Measurements from ENCODE around the gene PAPOLB. TPM values are rescaled to one million over a fixed set of nuclear protein-coding genes. Genes with fewer than 3 reads are reported as not detected.

Gene PAPOLB
- polyA plus RNA-seq, 3 donors, result not detected

- Histone ChIP-seq H3K27me3 (ENCODE audit: control insufficient read depth in 2 of 2, insufficient read depth in 2 of 2, low read length in 2 of 2) (no peaks in the 10 kb centered on the region), H4K20me1 (ENCODE audit: insufficient read depth, low read length) (no peaks in the 10 kb centered on the region), H2AFZ (ENCODE audit: insufficient read depth, low read depth, low read length, poor library complexity, severe bottlenecking) (no peak overlapping the region), H3K4me3 (replicated peaks in 1 of 3; ENCODE audit: low read depth in 2 of 3, low read length in 3 of 3) (no peak overlapping the region), H3K4me1 (ENCODE audit: control insufficient read depth in 1 of 2, insufficient read depth in 2 of 2, low read length in 2 of 2) (no peaks in the 10 kb centered on the region), H3K36me3 (replicated peaks in 1 of 2; ENCODE audit: control insufficient read depth in 1 of 2, insufficient read depth in 2 of 2, low read length in 2 of 2) (no peaks in the 10 kb centered on the region), H3K79me2 (ENCODE audit: insufficient read depth, low read length) (no peaks in the 10 kb centered on the region), H3K9ac (ENCODE audit: insufficient read depth, low read length, poor library complexity, severe bottlenecking) (no peak overlapping the region), H3K9me3 (replicated peaks in 1 of 2; ENCODE audit: control insufficient read depth in 1 of 2, insufficient read depth in 1 of 2, low read length in 2 of 2) (no peaks in the 10 kb centered on the region), H3K4me2 (replicated peaks; ENCODE audit: extremely low read depth, low read length, poor library complexity, severe bottlenecking) (no peak overlapping the region), H3K27ac (ENCODE audit: low read depth in 1 of 2, low read length in 2 of 2) (no peak overlapping the region)
- H3K27ac Mint-ChIP-seq, result no peak overlapping the region
- H3K9me3 Mint-ChIP-seq, result peaks cover 0 to 3% (median 0%) of the 10 kb centered on the region in 7 donors
- intact Hi-C loops (cut with micrococcal nuclease), result no loop called here
- TF ChIP-seq CTCF (IDR thresholded peaks at IDR 0.05), result no peak
- no peak overlapping the region for H3K4me3 Mint-ChIP-seq
- WGBS (ENCODE audit: insufficient coverage), result 87% methylated on average over 38 of the region's 39 CpGs
- H3K36me3 Mint-ChIP-seq, result no peaks in the 10 kb centered on the region
- peaks cover 4 to 9% (median 6%) of the 10 kb centered on the region in 3 donors for H3K27me3 Mint-ChIP-seq (ENCODE audit: low read depth in 3 of 3)
- no peak for DNase-seq
- peaks cover under 1% of the 10 kb centered on the region for H3K4me1 Mint-ChIP-seq
These were observed 42.0 kb downstream of the PAPOLB start for GRCh38 chr7:4819560-4820404.

- Histone ChIP-seq H3K4me1 (ENCODE audit: control insufficient read depth in 1 of 2, insufficient read depth in 2 of 2, low read length in 2 of 2) (no peaks in the 10 kb centered on the region), H3K9me3 (replicated peaks in 1 of 2; ENCODE audit: control insufficient read depth in 1 of 2, insufficient read depth in 1 of 2, low read length in 2 of 2) (no peaks in the 10 kb centered on the region), H3K4me2 (replicated peaks; ENCODE audit: extremely low read depth, low read length, poor library complexity, severe bottlenecking) (no peak overlapping the region), H4K20me1 (ENCODE audit: insufficient read depth, low read length) (no peaks in the 10 kb centered on the region), H3K9ac (ENCODE audit: insufficient read depth, low read length, poor library complexity, severe bottlenecking) (no peak overlapping the region), H3K27me3 (ENCODE audit: control insufficient read depth in 2 of 2, insufficient read depth in 2 of 2, low read length in 2 of 2) (peaks cover 0 to 5% of the 10 kb centered on the region in 2 donors), H3K79me2 (ENCODE audit: insufficient read depth, low read length) (no peaks in the 10 kb centered on the region), H3K27ac (ENCODE audit: low read depth in 1 of 2, low read length in 2 of 2) (no peak overlapping the region), H3K36me3 (replicated peaks in 1 of 2; ENCODE audit: control insufficient read depth in 1 of 2, insufficient read depth in 2 of 2, low read length in 2 of 2) (no peaks in the 10 kb centered on the region), H3K4me3 (replicated peaks in 1 of 3; ENCODE audit: low read depth in 2 of 3, low read length in 3 of 3) (no peak overlapping the region), H2AFZ (ENCODE audit: insufficient read depth, low read depth, low read length, poor library complexity, severe bottlenecking) (no peak overlapping the region)
- Mint-ChIP-seq H3K27ac (no peak overlapping the region), H3K27me3 (ENCODE audit: low read depth in 3 of 3) (peaks cover 9 to 24% (median 17%) of the 10 kb centered on the region in 3 donors), H3K9me3 (peaks cover 0 to 10% (median 4%) of the 10 kb centered on the region in 7 donors), H3K4me3 (no peak overlapping the region), H3K4me1 (peaks cover 3% of the 10 kb centered on the region), H3K36me3 (no peaks in the 10 kb centered on the region)
- DNase-seq, result no peak
- WGBS (ENCODE audit: insufficient coverage), result 94% methylated on average over 28 of the region's 32 CpGs
- no peak for TF ChIP-seq CTCF (IDR thresholded peaks at IDR 0.05)
- intact Hi-C loops (cut with micrococcal nuclease), result no loop called here
These were observed 43.6 kb downstream of the PAPOLB start for GRCh38 chr7:4818000-4818794.
